ENCODE measurements around the gene FBN3. TPM values are rescaled to one million over a fixed set of nuclear protein-coding genes. Genes with fewer than 3 reads are reported as not detected.

Gene FBN3
- total RNA-seq, 4 donors from 2014 or later: 0.05 to 0.17 TPM; not detected in 2

DNA sequence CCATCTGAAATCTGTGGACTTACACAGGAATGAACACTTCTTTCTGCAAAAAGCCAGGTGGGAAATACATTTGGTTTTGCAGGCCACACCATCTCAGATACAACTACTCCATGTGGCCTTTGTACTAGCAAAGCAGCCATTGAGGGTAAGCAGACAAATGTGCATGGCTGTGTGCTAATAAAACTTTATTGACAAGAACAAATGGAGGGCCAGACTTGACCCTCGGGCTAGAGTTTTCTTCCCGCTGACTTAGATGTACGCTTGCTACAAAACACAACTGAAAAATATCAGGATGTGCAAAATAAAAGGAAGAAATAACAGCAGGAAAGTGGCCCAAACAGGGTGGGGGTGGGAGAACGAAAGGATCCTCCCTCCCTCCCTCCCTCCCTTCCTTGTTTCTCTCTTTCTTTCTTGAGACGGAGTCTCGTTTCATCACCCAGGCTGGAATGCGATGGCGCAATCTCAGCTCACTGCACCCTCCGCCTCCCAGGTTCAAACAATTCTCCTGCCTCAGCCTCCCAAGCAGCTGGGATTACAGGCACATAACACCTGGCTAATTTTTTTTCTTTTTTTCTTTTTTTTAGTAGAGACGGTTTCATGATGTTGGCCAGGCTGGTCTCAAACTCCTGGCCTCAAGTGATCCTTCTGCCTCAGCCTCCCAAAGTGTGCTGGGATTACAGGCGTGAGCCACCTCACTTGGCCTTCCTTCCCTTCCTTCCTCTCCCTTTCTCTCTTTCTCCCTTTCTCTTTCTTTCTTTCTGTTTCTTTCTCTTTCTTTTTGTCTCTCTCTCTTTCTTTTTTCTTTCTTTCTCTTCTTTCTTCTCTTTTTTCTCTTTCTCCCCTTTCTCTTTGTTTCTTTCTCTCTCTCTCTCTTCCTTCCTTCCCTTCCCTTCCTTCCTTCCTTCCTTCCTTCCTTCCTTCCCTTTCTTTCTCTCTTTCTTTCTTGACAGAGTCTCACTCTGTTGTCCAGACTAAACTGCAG is 67.5 kb downstream of the FBN3 start:
- no peak for TF ChIP-seq POLR2AphosphoS5 (IDR thresholded peaks at IDR 0.05)
- no peak for TF ChIP-seq EP300 (IDR thresholded peaks at IDR 0.05)
- TF ChIP-seq, protein P1, sequence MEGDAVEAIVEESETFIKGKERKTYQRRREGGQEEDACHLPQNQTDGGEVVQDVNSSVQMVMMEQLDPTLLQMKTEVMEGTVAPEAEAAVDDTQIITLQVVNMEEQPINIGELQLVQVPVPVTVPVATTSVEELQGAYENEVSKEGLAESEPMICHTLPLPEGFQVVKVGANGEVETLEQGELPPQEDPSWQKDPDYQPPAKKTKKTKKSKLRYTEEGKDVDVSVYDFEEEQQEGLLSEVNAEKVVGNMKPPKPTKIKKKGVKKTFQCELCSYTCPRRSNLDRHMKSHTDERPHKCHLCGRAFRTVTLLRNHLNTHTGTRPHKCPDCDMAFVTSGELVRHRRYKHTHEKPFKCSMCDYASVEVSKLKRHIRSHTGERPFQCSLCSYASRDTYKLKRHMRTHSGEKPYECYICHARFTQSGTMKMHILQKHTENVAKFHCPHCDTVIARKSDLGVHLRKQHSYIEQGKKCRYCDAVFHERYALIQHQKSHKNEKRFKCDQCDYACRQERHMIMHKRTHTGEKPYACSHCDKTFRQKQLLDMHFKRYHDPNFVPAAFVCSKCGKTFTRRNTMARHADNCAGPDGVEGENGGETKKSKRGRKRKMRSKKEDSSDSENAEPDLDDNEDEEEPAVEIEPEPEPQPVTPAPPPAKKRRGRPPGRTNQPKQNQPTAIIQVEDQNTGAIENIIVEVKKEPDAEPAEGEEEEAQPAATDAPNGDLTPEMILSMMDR (IDR thresholded peaks at IDR 0.05): no peak
- no peak for TF ChIP-seq POLR2A (IDR thresholded peaks at IDR 0.05)
- no peaks in the 10 kb centered on the region for H3K36me3 ChIP-seq
- DNase-seq (ENCODE audit: low spot score in 2 of 2): no peak
- 80% methylated on average over 11 of the region's 11 CpGs for WGBS
- H3K4me3 ChIP-seq: no peak overlapping the region
- no peaks in the 10 kb centered on the region for H3K9me3 ChIP-seq
- H3K27me3 ChIP-seq: no peaks in the 10 kb centered on the region
- no peak overlapping the region for H3K27ac ChIP-seq
- H3K4me1 ChIP-seq: no peaks in the 10 kb centered on the region

DNA sequence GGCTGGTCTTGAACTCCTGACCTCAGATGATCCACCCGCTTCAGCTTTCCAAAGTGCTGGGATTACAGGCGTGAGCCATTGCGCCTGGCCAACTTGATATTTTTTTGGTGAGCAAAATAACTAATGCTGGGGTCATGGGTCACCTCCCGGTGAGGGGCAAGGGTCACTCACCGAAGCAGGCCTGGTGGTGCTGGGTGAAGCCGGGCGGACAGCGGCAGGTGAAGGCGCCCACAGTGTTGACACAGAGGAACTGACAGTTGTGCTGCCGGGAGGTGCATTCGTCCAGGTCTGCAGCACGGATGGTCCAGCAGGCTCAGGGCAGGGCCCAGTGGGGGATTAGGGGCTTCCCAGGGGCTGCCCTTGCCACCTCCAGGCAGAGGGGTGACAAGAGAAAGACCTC is 68.6 kb downstream of the FBN3 start:
- no peak for TF ChIP-seq POLR2AphosphoS5 (IDR thresholded peaks at IDR 0.05)
- no peak for TF ChIP-seq EP300 (IDR thresholded peaks at IDR 0.05)
- Histone ChIP-seq H3K4me3 (no peak overlapping the region), H3K36me3 (no peaks in the 10 kb centered on the region), H3K27me3 (no peaks in the 10 kb centered on the region), H3K27ac (no peak overlapping the region), H3K4me1 (no peaks in the 10 kb centered on the region), H3K9me3 (no peaks in the 10 kb centered on the region)
- 98% methylated on average over 7 of the region's 12 CpGs for WGBS
- DNase-seq (ENCODE audit: low spot score in 2 of 2): no peak

DNA sequence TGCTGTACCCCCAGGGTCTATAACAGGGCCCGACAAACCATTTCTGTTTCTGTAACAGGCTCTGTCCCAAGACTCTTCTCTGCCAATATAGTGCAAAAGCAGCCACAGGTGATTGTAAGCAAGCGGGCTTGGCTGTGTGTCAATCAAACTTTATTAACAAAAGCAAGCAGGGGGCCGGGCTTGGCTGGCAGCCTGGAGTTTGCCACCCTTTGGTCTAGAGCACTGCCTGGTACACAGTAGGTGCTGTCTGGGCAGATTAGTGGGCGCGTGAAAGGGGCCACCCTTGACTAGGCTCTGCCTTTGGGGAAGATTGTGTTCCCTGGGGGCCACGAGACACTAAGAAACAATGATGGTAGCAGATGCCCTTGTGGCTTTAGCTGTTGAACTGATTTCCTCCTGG is 69.4 kb downstream of the FBN3 start:
- no peak for DNase-seq (ENCODE audit: low spot score in 2 of 2)
- no peak for TF ChIP-seq POLR2A (IDR thresholded peaks at IDR 0.05)
- TF ChIP-seq, protein P1 (IDR thresholded peaks at IDR 0.05): no peak
- TF ChIP-seq EP300 (IDR thresholded peaks at IDR 0.05): no peak
- TF ChIP-seq POLR2AphosphoS5 (IDR thresholded peaks at IDR 0.05): no peak
- H3K36me3 ChIP-seq: no peaks in the 10 kb centered on the region
- H3K27ac ChIP-seq: no peak overlapping the region
- H3K27me3 ChIP-seq: no peaks in the 10 kb centered on the region
- H3K4me1 ChIP-seq: no peaks in the 10 kb centered on the region
- WGBS: 91% methylated on average over 6 of the region's 6 CpGs
- H3K9me3 ChIP-seq: no peaks in the 10 kb centered on the region
- no peak overlapping the region for H3K4me3 ChIP-seq

DNA sequence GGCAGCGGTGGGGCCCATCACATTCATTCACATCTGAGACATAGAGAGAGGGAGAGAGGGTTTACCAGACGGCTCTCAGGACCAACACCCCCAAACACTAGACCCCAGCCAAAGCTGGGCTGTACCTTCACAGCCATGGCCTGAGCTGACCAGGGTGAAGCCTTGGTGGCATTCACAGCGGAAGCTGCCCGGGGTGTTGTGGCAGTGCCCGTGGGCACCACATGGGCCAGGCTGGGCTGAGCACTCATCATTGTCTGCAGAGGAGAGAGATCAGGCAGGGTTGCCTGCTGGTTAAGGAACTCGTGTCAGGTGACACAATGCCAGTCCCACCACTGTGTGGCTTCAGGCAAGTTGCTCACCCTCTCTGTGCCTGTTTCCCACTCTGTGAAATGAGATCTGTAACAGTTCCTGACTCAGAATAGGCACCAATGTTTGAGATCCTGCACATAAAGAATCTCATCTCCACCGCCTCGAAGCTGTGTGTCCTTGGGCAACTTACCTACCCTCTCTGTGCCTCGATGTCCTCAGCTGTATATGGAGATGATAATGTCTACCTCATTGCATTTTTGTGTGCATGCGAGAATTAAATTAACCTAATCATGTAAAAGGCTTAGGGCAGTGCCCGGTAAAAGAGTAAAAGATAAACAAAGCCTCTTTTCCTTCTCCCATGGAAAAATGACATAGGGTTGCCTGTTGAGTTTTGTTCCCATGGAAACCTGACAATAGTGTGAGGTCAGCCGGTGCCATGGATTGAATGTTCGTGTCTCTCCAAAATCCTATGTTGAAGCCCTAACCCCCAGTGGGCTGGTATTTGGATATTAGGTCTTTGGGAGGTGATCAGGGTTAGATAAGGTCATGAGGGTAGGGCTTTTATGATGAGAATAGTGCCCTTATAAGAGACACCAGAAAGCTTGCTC is 74.0 kb downstream of the FBN3 start:
- TF ChIP-seq POLR2A (IDR thresholded peaks at IDR 0.05) (no peak), EP300 (IDR thresholded peaks at IDR 0.05) (no peak), POLR2AphosphoS5 (IDR thresholded peaks at IDR 0.05) (no peak)
- TF ChIP-seq, protein P1 (IDR thresholded peaks at IDR 0.05): no peak
- Histone ChIP-seq H3K4me3 (no peak overlapping the region), H3K9me3 (peaks cover 4% of the 10 kb centered on the region), H3K4me1 (no peaks in the 10 kb centered on the region), H3K36me3 (no peaks in the 10 kb centered on the region), H3K27ac (no peak overlapping the region), H3K27me3 (peaks cover 3% of the 10 kb centered on the region)
- no peak for DNase-seq (ENCODE audit: low spot score in 2 of 2)
- 83% methylated on average over 11 of the region's 13 CpGs for WGBS

DNA sequence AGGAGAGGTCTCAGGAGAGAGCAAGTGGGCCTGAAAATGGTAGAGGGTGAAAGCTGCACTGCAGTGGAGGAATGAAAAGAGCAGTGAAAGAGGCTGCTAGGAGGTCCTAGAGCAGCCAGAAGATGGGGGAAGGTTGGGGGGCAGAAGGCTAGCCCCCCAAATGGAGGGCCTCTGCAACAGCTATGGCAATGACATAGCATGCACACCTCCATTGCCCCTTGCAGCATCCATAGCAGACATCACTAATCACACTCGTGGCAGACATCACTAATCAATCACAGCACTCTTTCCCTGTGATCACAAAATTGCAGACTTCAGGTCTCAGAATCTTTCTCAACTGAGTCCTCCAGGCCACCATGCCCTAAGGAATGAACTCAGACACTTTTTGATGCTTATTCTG is 74.9 kb downstream of the FBN3 start:
- Histone ChIP-seq H3K27me3 (peaks cover 3% of the 10 kb centered on the region), H3K9me3 (peaks cover 4% of the 10 kb centered on the region), H3K27ac (no peak overlapping the region), H3K4me3 (no peak overlapping the region), H3K4me1 (no peaks in the 10 kb centered on the region), H3K36me3 (no peaks in the 10 kb centered on the region)
- no peak for DNase-seq (ENCODE audit: low spot score in 2 of 2)
- WGBS: 100% methylated on average over 1 of the region's 1 CpG
- TF ChIP-seq, protein P1 (IDR thresholded peaks at IDR 0.05): no peak
- TF ChIP-seq POLR2AphosphoS5 (IDR thresholded peaks at IDR 0.05) (no peak), POLR2A (IDR thresholded peaks at IDR 0.05) (no peak), EP300 (IDR thresholded peaks at IDR 0.05) (no peak)
